Right cardiac atrium (tissue), 5 donors: Measurements from ENCODE around the gene EIF2S3. TPM values are rescaled to one million over a fixed set of nuclear protein-coding genes. Genes with fewer than 3 reads are reported as not detected.
"Not testable (repeated sequence)": the region's sequence is repeated elsewhere in the genome, so short reads cannot be mapped to it uniquely, and the experiment has no call there.

ENCODE experiments used
- ATAC-seq, 2 donors: fragments of 200-7000 bp; cut with Tn5 transposase; one replicate each; pipeline versions ENCODE4 v1.8.0 to v1.9.1; 2020; ENCODE audit warnings: moderate library complexity in 2 of 2, mild to moderate bottlenecking in 1 of 2
- DNase-seq, 3 donors: peaks; one replicate each; pipeline ENCODE4 v3.0.0-alpha.2; 2020
- H3K27ac ChIP-seq: one replicate; pipeline ENCODE4 v1.5.1; 2013; ENCODE audit warnings: mild to moderate bottlenecking, low read length, control low read depth, moderate library complexity
- H3K27me3 ChIP-seq: one replicate; pipeline ENCODE4 v1.6.1; 2013; ENCODE audit not compliant: control insufficient read depth, insufficient read depth
- H3K4me1 ChIP-seq: one replicate; pipeline ENCODE4 v1.6.1; 2013; ENCODE audit warnings: low read length; ENCODE audit not compliant: control insufficient read depth, insufficient read depth
- H3K4me3 ChIP-seq: one replicate; pipeline ENCODE4 v1.5.1; 2013; ENCODE audit warnings: low read length, control low read depth
- H3K9me3 ChIP-seq: one replicate; pipeline ENCODE4 v1.6.1; 2013; ENCODE audit warnings: low read length; ENCODE audit not compliant: control insufficient read depth
- WGBS: extraction: QIAGEN DNeasy Blood & Tissue Kit; methylation state at CpG from one replicate; pipeline ENCODE4 v1.1.7; 2013; 5-methylcytosine and 5-hydroxymethylcytosine counted together
- intact Hi-C, 4 donors: fragments of 100-400 bp; cut with DNase I; formaldehyde crosslinking; loops; one replicate each; pipeline versions ENCODE4 v1.11.0 to v1.14.0; 2022 to 2023
- polyA plus RNA-seq: library from polyadenylated mRNA; stranded (reverse); fragments of 200-250 nt; gene quantifications from one replicate; pipeline ENCODE4 v1.2.3, GENCODE V29; 2013
- total RNA-seq, 4 donors: library from RNA; stranded (reverse); fragmentation: NEBNext Ultra II Directional; extraction: Animal tissue kit (Norgen Biotek cat#: 25700); gene quantifications; one replicate each; pipeline ENCODE4 v1.2.1, GENCODE V29; 2021
- donor health status: healthy with polysubstance abuse.
- donor health status: DM: no; HTN: yes; CAD: no.
- donor health status: DM: no; HTN: no; CAD: no.
- donor health status: DM: no; HTN: yes; CAD: no; lungs with severe emphysema.
- donor health status: DM: yes; HTN: yes; CAD: no.

The EIF2S3 gene
- total and polyA plus RNA-seq, 5 donors: 32.6 to 97.4 (median 86.2) TPM

- H3K9me3 ChIP-seq: no peaks in the 10 kb centered on the region
- ATAC-seq: no peak
- H3K27ac ChIP-seq: no peak overlapping the region
- H3K4me1 ChIP-seq: no peaks in the 10 kb centered on the region
- WGBS: 2% methylated on average over 19 of the region's 19 CpGs
- intact Hi-C loops: loop anchor here in 1 of 4 donors (10.0 kb wide), 1 partner anchor 119 kb away; the partner anchor contains the start of genes APOO and CXorf58
- no peak for DNase-seq
- no peaks in the 10 kb centered on the region for H3K27me3 ChIP-seq
- peak overlapping the region; percentile 98 for H3K4me3 ChIP-seq
These were observed 30.6 kb upstream of the EIF2S3 start for GRCh38 chrX:24023972-24024669.

- intact Hi-C loops: loop anchor here in 1 of 4 donors (10.0 kb wide), 1 partner anchor 120 kb away; the partner anchor contains the start of genes APOO and CXorf58
- peak; percentile 88 to 96 (median 94) for DNase-seq
- Histone ChIP-seq H3K4me3 (peak overlapping the region; percentile 98), H3K27ac (peak overlapping the region; percentile 93), H3K4me1 (no peaks in the 10 kb centered on the region), H3K27me3 (no peaks in the 10 kb centered on the region), H3K9me3 (no peaks in the 10 kb centered on the region)
- under 1% methylated on average over 88 of the region's 111 CpGs for WGBS
- ATAC-seq: peak; percentile 96 to 98
These were observed 29.7 kb upstream of the EIF2S3 start for GRCh38 chrX:24024819-24025740.

GRCh38 chrX:24025741-24026403 lies 28.9 kb upstream of the EIF2S3 start:
- intact Hi-C loops: loop anchor here in 1 of 4 donors (10.0 kb wide), 1 partner anchor 121 kb away; the partner anchor contains the start of genes APOO and CXorf58
- DNase-seq (no peak), ATAC-seq (peak; percentile 55 to 62)
- H3K27me3 ChIP-seq: no peaks in the 10 kb centered on the region
- under 1% methylated on average over 46 of the region's 46 CpGs for WGBS
- H3K4me3 ChIP-seq: peak overlapping the region; percentile 98
- H3K4me1 ChIP-seq: no peaks in the 10 kb centered on the region
- H3K27ac ChIP-seq: peak overlapping the region; percentile 83
- H3K9me3 ChIP-seq: no peaks in the 10 kb centered on the region

- ATAC-seq (no peak), DNase-seq (no peak)
- Histone ChIP-seq H3K4me3 (peak overlapping the region; percentile 98), H3K4me1 (no peaks in the 10 kb centered on the region), H3K27ac (no peak overlapping the region), H3K9me3 (no peaks in the 10 kb centered on the region), H3K27me3 (no peaks in the 10 kb centered on the region)
- WGBS: 4% methylated on average over 13 of the region's 13 CpGs
- intact Hi-C loops: loop anchor here in 1 of 4 donors (10.0 kb wide), 1 partner anchor 122 kb away; the partner anchor contains the start of genes APOO and CXorf58
These were observed 28.3 kb upstream of the EIF2S3 start for GRCh38 chrX:24026432-24026831.

GRCh38 chrX:24027086-24027485 lies 27.7 kb upstream of the EIF2S3 start, which contains the start of gene KLHL15:
KLHL15 (minus strand) TSS chrX:24027186; CDS start chrX:24006693, 20,493 bp downstream.
- ATAC-seq (no peak), DNase-seq (no peak)
- intact Hi-C loops: loop anchor here in 1 of 4 donors (10.0 kb wide), 1 partner anchor 122 kb away; the partner anchor contains the start of genes APOO and CXorf58
- Histone ChIP-seq H3K27ac (peak within 1 kb of the TSS; percentile 83), H3K9me3 (no peaks in the 10 kb centered on the region), H3K27me3 (no peaks in the 10 kb centered on the region), H3K4me3 (peak within 1 kb of the TSS; percentile 98), H3K4me1 (no peaks in the 10 kb centered on the region)
- WGBS: 88% methylated on average over 7 of the region's 7 CpGs

GRCh38 chrX:24027985-24028384 lies 26.8 kb upstream of the EIF2S3 start:
- Histone ChIP-seq H3K4me1 (no peaks in the 10 kb centered on the region), H3K9me3 (no peaks in the 10 kb centered on the region), H3K27ac (no peak overlapping the region), H3K4me3 (no peak overlapping the region), H3K27me3 (no peaks in the 10 kb centered on the region)
- intact Hi-C loops: loop anchor here in 1 of 4 donors (10.0 kb wide), 1 partner anchor 123 kb away; the partner anchor contains the start of genes APOO and CXorf58
- DNase-seq (no peak), ATAC-seq (no peak)
- 95% methylated on average over 6 of the region's 6 CpGs for WGBS

- Histone ChIP-seq H3K27ac (no peak overlapping the region), H3K9me3 (no peaks in the 10 kb centered on the region), H3K4me3 (no peak overlapping the region), H3K27me3 (no peaks in the 10 kb centered on the region), H3K4me1 (no peaks in the 10 kb centered on the region)
- ATAC-seq (no peak), DNase-seq (no peak)
- intact Hi-C loops: no loop called here
- 51% methylated on average over 5 of the region's 5 CpGs for WGBS
These were observed 24.2 kb upstream of the EIF2S3 start for GRCh38 chrX:24030597-24030996.

- no peak overlapping the region for H3K4me3 ChIP-seq
- H3K27ac ChIP-seq: no peak overlapping the region
- H3K27me3 ChIP-seq: no peaks in the 10 kb centered on the region
- H3K9me3 ChIP-seq: no peaks in the 10 kb centered on the region
- DNase-seq (no peak), ATAC-seq (no peak)
- 75% methylated on average over 5 of the region's 5 CpGs for WGBS
- intact Hi-C loops: no loop called here
- H3K4me1 ChIP-seq: no peaks in the 10 kb centered on the region
These were observed 20.3 kb upstream of the EIF2S3 start for GRCh38 chrX:24034485-24034884.

- WGBS: 74% methylated on average over 4 of the region's 4 CpGs
- H3K4me1 ChIP-seq: no peaks in the 10 kb centered on the region
- no peak overlapping the region for H3K4me3 ChIP-seq
- no peak for DNase-seq
- no peaks in the 10 kb centered on the region for H3K9me3 ChIP-seq
- no peak overlapping the region for H3K27ac ChIP-seq
- H3K27me3 ChIP-seq: no peaks in the 10 kb centered on the region
- intact Hi-C loops: no loop called here
- no peak for ATAC-seq
These were observed 17.0 kb upstream of the EIF2S3 start for GRCh38 chrX:24037729-24038128.

GRCh38 chrX:24046060-24046459 lies 8.7 kb upstream of the EIF2S3 start:
- H3K4me3 ChIP-seq: not testable (repeated sequence)

More at GRCh38 chrX:24046060-24046459, 8.7 kb upstream of the EIF2S3 start:
- H3K9me3 ChIP-seq, H3K27ac ChIP-seq, intact Hi-C loops, H3K27me3 ChIP-seq, ATAC-seq, H3K4me1 ChIP-seq, DNase-seq: not testable (repeated sequence)
